Activated effector memory CD4-positive, alpha-beta T cell treated with anti-CD3 and anti-CD28 coated beads, Interleukin-2, amount 50 U/mL, for 16 hours (primary cell): ENCODE measurements around the gene MT1M.

Experiments used
- DNase-seq: peaks from one replicate; pipeline ENCODE4 v3.0.0-alpha.2; 2020

MT1M gene

GRCh38 chr16:56679078-56679730 is 46.7 kb downstream of the MT1M start:
- DNase-seq: no peak

- DNase-seq: no peak
Measured at GRCh38 chr16:56679818-56680217, 47.4 kb downstream of the MT1M start.

- peak; percentile 96 for DNase-seq
Measured at GRCh38 chr16:56681939-56682702, 49.7 kb downstream of the MT1M start, which contains the start of gene MT1X. Gene MT1X, plus strand, starts transcription at chr16:56682470. Its CDS starts 71 bp downstream, at chr16:56682541.

GRCh38 chr16:56682703-56683397 is 50.4 kb downstream of the MT1M start:
- no peak for DNase-seq
